ENCODE measurements around the gene CDC5L. TPM values are rescaled to one million over a fixed set of nuclear protein-coding genes. Genes with fewer than 3 reads are reported as not detected.

CDC5L gene
- total RNA-seq, 1 donor from 2014 or later = 16.5 TPM

DNA sequence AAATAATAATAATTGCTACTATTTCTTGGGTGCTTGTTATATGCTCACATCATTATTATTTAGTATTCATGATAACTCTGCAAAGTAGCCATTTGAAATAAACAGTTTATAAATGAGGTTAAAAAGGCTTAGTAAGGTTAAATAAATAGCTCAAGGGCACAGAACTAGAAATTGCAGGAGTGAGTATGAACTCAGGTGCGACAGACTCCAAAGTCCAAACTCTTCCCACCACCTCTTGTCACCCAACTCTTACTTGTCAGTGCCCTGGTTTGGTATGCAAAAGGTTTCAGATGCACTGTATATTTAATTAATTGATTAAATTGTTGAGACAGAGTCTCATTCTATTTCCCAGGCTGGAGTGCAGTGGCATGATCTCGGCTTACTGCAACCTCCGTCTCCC lies 20.7 kb upstream of the CDC5L start:
- DNase-seq = no peak
- no peak for ATAC-seq (ENCODE audit: poor library complexity)
- intact Hi-C loops (cut with DNase I) = no loop called here

GRCh38 chr6:44367681-44368080 lies 19.8 kb upstream of the CDC5L start:
- intact Hi-C loops (cut with DNase I) = no loop called here
- ATAC-seq (ENCODE audit: poor library complexity) (no peak), DNase-seq (no peak)

GRCh38 chr6:44373051-44373450 lies 14.5 kb upstream of the CDC5L start:
- ATAC-seq (ENCODE audit: poor library complexity) = no peak
- DNase-seq = no peak
- intact Hi-C loops (cut with DNase I) = no loop called here

DNA sequence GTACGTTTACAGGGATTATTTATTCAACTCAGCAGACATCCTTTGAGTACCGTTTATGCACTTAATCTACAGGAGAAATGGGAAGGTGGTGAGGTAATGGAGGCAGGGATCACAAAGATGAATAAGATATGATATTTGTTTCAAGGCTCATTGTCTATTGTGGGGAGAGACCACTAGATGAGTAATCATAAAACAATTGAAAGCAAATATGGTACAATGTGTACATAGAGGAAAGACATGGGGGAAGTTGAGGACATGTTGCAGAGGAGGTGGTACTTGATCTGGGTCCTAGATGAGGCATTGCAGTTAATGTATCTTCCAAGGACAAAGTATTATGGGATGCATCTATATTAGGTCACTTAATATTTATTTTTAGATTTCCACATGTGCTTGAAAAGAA lies 13.7 kb upstream of the CDC5L start:
- no peak for ATAC-seq (ENCODE audit: poor library complexity)
- DNase-seq = no peak
- intact Hi-C loops (cut with DNase I) = no loop called here

DNA sequence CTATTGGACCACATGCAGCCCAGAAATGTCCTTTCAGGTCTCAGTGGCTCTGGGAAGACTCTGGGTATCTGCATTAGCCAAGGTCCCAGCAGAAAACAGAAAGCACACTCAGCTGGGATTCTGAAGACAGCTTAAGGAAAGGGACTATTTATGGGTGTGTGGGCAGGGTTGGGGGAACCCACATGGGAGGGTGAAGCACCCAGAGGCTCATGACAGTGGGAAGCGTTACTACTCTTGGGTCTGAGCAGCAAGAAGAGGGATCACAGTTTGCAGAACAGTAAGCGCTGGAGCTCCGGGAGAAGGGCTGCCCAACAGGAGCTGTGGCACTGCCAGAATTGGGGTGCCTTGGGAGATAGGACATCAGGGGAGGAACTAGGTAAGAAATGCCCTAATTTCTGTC lies 12.4 kb upstream of the CDC5L start:
- ATAC-seq (ENCODE audit: poor library complexity) (no peak), DNase-seq (no peak)
- intact Hi-C loops (cut with DNase I) = no loop called here

GRCh38 chr6:44377484-44377883 lies 10.0 kb upstream of the CDC5L start:
- ATAC-seq (ENCODE audit: poor library complexity) (no peak), DNase-seq (no peak)
- intact Hi-C loops (cut with DNase I) = no loop called here

- ATAC-seq (ENCODE audit: poor library complexity) (no peak), DNase-seq (no peak)
- intact Hi-C loops (cut with DNase I) = no loop called here
These were observed 9.5 kb upstream of the CDC5L start for GRCh38 chr6:44377971-44378370.

GRCh38 chr6:44381739-44382138 lies 5.8 kb upstream of the CDC5L start:
- DNase-seq (no peak), ATAC-seq (ENCODE audit: poor library complexity) (peak; percentile 56)
- intact Hi-C loops (cut with DNase I) = no loop called here

DNA sequence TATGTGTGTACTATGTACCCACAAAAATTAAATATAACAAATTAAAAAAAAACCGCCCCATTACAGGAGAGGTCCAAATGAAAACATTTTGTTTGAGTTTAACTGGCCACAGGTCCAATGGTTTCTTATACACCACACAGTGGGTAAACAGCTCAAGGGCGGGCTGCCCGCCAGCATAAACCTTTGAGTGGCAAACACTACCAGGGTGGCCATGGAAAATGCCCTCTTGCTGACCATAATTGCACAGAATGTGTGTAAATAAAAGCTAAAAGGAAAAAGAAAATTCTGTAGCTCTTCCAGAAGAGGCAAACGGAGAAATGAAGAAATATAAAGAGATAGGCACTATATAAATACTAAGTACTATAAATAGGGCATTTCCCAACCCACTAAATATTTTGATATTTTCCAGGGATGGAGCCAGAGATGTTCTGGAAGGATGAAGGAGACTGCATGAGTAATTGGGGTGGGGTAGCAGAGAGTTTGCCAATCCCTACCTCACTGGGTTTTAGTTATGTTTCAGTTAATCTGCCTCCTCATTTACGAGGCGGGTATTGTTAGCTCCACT lies 1.1 kb upstream of the CDC5L start:
- DNase-seq (no peak), ATAC-seq (ENCODE audit: poor library complexity) (peak; percentile 7)
- intact Hi-C loops (cut with DNase I) = no loop called here

DNA sequence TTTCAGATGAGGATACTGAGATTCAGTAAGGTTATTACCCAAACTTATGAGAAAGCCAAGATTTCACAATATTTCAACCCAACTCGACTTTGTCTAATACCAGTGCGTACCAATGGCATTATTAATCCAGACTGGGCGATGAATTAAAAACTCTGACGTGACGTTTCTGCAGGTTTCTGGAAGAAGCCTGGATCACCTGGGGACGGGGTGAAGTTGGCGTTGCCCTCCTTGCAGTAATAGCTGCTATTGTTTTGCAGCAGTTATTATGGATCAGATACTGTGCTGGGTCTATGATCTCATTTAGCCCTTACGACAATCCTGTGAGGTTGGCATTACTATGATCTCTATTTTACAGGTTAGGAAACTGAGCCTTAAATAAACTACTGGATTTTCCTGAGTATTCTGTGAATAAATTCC lies 569 bp upstream of the CDC5L start:
- DNase-seq (no peak), ATAC-seq (ENCODE audit: poor library complexity) (peak; percentile 21)
- intact Hi-C loops (cut with DNase I) = no loop called here

DNA sequence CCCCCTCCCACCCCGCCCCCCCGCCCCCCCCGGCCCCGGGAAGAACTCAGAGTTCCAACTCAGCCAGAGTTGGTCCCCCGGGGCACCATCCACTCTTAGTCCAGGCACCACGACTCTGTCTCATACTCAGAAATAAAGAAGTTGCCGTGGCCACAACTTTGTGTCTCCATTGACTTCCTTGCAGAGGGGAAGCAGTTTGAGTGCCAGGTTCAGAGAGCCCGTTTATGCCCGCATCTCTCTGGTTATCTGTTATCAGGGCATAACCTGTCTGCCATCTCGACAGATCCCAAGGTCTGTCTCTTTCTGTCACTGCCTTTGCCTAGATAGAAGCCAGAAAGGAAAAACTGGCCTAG lies 605 bp downstream of the CDC5L start:
- intact Hi-C loops (cut with DNase I) = no loop called here
- DNase-seq (no peak), ATAC-seq (ENCODE audit: poor library complexity) (no peak)

GRCh38 chr6:44388887-44389286 lies 1.4 kb downstream of the CDC5L start:
- ATAC-seq (ENCODE audit: poor library complexity) (no peak), DNase-seq (no peak)
- intact Hi-C loops (cut with DNase I) = no loop called here

DNA sequence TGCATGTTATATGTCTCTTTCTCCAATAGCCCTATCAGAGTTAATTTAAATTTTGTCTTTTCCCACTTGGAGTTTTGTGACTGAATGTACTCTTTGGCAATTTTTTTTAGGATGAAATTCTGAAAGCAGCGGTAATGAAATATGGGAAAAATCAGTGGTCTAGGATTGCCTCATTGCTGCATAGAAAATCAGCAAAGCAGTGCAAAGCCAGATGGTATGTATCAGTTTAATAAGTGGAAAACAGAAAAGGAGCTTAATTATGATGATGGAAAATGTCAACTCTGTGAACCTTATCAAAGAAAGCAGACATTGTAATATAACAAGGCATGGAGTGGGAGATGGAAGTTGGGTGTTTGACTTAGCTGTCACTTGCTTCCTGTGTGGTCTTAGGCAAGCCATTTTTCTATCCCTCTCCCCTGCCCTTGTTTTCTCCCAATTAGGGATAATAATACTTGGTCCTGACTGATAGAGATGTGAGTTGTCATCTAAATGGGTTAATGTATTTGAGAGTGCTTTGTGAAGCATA lies 2.7 kb downstream of the CDC5L start:
- DNase-seq (no peak), ATAC-seq (ENCODE audit: poor library complexity) (no peak)
- intact Hi-C loops (cut with DNase I) = no loop called here

GRCh38 chr6:44395501-44395900 lies 8.0 kb downstream of the CDC5L start:
- intact Hi-C loops (cut with DNase I) = no loop called here
- DNase-seq = no peak
- ATAC-seq (ENCODE audit: poor library complexity) = no peak

GRCh38 chr6:44396968-44397367 lies 9.5 kb downstream of the CDC5L start:
- DNase-seq (no peak), ATAC-seq (ENCODE audit: poor library complexity) (no peak)
- intact Hi-C loops (cut with DNase I) = no loop called here

DNA sequence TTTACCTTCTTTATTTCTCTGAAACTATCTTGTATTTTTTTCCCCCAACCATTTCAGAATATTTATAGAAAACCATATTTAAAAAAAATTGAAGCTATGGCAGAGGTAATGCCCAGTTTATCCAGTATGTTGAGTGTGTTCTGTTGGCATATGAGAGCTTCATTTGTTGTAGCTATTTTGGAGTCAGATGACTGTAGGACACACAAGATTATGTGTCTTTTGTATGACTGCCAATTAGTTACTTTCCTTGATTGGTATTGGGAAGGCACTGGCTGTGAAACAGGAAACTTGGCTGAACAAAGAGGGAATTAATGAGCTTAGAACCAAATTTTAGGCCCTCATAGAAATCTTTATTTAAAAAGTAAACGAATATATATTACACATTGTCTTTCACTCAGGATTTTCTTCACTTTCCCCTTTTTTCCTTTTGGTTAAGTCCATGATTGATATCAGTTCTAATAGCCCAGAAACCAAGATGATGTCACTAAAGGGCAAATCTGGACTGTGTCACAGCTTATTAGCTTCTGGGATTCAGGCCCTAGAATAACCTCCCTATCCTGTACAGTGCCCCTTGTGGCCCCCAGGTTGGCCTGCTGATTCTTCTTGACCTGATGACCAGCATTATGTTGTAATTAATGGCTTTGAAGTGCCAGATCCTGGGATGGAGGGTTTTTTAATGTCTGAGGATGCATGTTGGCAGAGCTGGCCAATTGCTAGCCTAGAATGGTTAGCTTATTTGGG lies 10.1 kb downstream of the CDC5L start:
- intact Hi-C loops (cut with DNase I) = no loop called here
- no peak for DNase-seq

GRCh38 chr6:44399991-44400390 lies 12.5 kb downstream of the CDC5L start:
- ATAC-seq (ENCODE audit: poor library complexity) = no peak
- no peak for DNase-seq
- intact Hi-C loops (cut with DNase I) = no loop called here

More for the DNA sequence above, 10.1 kb downstream of the CDC5L start:
- peak; percentile 63 for ATAC-seq (ENCODE audit: poor library complexity)

GRCh38 chr6:44400572-44400971 lies 13.1 kb downstream of the CDC5L start:
- intact Hi-C loops (cut with DNase I) = no loop called here
- DNase-seq (no peak), ATAC-seq (ENCODE audit: poor library complexity) (peak; percentile 8)

DNA sequence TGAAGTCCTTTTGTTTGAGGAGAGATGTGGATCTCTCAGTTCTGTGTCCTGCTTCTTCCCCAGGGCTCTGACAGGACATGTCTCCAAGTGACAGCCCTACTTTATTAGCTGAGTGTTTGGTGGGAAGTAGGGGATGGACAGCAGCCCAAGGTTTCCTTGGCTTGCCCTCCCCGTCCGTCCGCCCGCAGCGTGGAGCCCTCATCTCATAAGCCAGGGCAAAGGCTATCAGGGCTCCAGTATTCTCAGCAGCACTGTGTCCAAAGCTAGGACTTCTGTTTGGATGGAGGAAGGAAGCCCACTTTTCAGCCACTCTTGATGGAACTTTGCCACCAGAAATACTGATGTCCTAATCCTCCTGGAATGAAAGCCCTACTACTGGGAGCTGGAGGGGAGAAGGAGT lies 13.6 kb downstream of the CDC5L start:
- DNase-seq = no peak
- peak; percentile 51 for ATAC-seq (ENCODE audit: poor library complexity)
- intact Hi-C loops (cut with DNase I) = no loop called here

- DNase-seq = no peak
- ATAC-seq (ENCODE audit: poor library complexity) = no peak
- intact Hi-C loops (cut with DNase I) = no loop called here
These were observed 16.7 kb downstream of the CDC5L start for GRCh38 chr6:44404022-44404714.

Measured in Right ventricle myocardium superior (tissue), 1 donor.